ENCODE data around the gene CLMN.

DNA sequence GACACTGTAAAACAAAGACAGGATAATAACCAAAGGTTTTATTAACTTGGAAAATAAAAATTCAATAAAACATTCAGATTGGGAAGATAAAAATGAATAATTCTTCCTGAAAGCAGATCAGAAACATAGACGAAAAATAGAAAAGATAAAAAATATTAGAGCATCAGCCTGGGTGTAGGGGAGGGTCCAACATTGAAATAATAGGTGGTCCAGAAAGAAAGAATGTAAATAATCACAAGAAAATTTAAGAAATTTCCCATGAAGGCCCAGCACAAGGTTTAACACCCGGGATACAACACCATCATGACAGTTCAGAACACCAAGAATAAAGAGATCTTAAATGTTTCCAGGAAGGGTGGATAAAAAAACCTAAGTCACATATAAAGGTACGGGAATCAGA lies 131.3 kb downstream of the CLMN start:
- TF ChIP-seq CTCF (IDR thresholded peaks at IDR 0.05 in 2 of 3, conservative IDR thresholded peaks at IDR 0.05 in 1 of 3; ENCODE audit: borderline replicate concordance in 1 of 3, insufficient read depth in 1 of 3, low read depth in 2 of 3, low read length in 2 of 3) (no peak), POLR2AphosphoS5 (IDR thresholded peaks at IDR 0.05; ENCODE audit: low read depth, low read length) (no peak), SRF (IDR thresholded peaks at IDR 0.05; ENCODE audit: low read depth) (no peak)
